C4-2B (cell line): ENCODE results near the gene CUZD1.
"Not testable (repeated sequence)": the region's sequence is repeated elsewhere in the genome, so short reads cannot be mapped to it uniquely, and the experiment has no call there.

Source experiments
- H3K27ac ChIP-seq: fragments of 450-650 bp; 2 replicates; pipeline ENCODE4 v1.5.1; 2017
- CTCF ChIP-seq: fragments of 450-650 bp; conservative IDR thresholded peaks from 2 replicates; pipeline ENCODE4 v1.5.1; 2017; ENCODE audit warnings: mild to moderate bottlenecking
- ZFX ChIP-seq: fragments of 450-650 bp; IDR thresholded peaks from 2 replicates; pipeline ENCODE4 v1.6.1; 2017

CUZD1 gene

GRCh38 chr10:122877264-122877663 lies 31.6 kb upstream of the CUZD1 start:
- no peak overlapping the region for H3K27ac ChIP-seq
- TF ChIP-seq ZFX (no peak), CTCF (no peak)

GRCh38 chr10:122876467-122876855 lies 30.8 kb upstream of the CUZD1 start:
- TF ChIP-seq ZFX (no peak), CTCF (no peak)
- no peak overlapping the region for H3K27ac ChIP-seq

- no peak overlapping the region for H3K27ac ChIP-seq
These were observed 30.3 kb upstream of the CUZD1 start for GRCh38 chr10:122875843-122876466.

GRCh38 chr10:122871947-122872346 lies 26.3 kb upstream of the CUZD1 start:
- not testable (repeated sequence) for H3K27ac ChIP-seq

More at GRCh38 chr10:122875843-122876466, 30.3 kb upstream of the CUZD1 start:
- TF ChIP-seq ZFX (no peak), CTCF (no peak)

- H3K27ac ChIP-seq, result not testable (repeated sequence)
These were observed 23.1 kb upstream of the CUZD1 start for GRCh38 chr10:122868768-122869167.

- not testable (repeated sequence) for H3K27ac ChIP-seq
These were observed 21.3 kb upstream of the CUZD1 start for GRCh38 chr10:122866757-122867482.

- no peak overlapping the region for H3K27ac ChIP-seq
- no peak for TF ChIP-seq ZFX
- TF ChIP-seq CTCF, result no peak
These were observed 19.2 kb upstream of the CUZD1 start for GRCh38 chr10:122864901-122865300.

GRCh38 chr10:122864194-122864592 lies 18.5 kb upstream of the CUZD1 start:
- TF ChIP-seq CTCF, result no peak
- H3K27ac ChIP-seq, result no peak overlapping the region
